ENCODE data around the gene RNF115. TPM values are rescaled to one million over a fixed set of nuclear protein-coding genes. Genes with fewer than 3 reads are reported as not detected.

The RNF115 gene
- total and polyA plus RNA-seq, 2 of the 8 experiments (the other 6 are each of a cell fraction or from before 2014, with no cell fraction given): 4.7 to 10.8 TPM

DNA sequence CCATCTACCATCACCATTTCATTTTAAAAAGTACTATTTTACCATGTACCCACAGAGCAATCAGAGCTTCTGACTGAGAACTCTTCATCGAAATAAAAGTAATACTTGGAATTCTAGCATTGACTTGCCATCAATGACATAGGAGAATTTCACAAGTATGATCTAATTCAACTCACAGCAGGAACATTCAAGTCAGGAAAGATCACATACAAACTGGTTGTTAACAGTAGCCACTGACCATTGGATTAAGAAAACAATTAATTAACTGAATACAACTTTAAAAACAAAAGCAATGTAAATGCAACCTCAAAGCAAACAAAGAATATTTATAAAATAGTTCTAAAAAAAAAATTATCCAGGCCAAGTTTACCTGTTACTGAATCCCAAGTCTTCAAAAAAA lies 18.8 kb downstream of the RNF115 start:
- no peak overlapping the region for H4K91ac ChIP-seq (replicated peaks; ENCODE audit: insufficient read length, low read length)
- TF ChIP-seq GABPA (IDR thresholded peaks at IDR 0.05; ENCODE audit: borderline replicate concordance, insufficient read depth, low read length) (no peak), SP4 (IDR thresholded peaks at IDR 0.05; ENCODE audit: low read length) (no peak), HDAC2 (IDR thresholded peaks at IDR 0.05; ENCODE audit: borderline replicate concordance in 1 of 2, low read depth in 2 of 2, low read length in 2 of 2) (no peak), KDM5A (IDR thresholded peaks at IDR 0.05; ENCODE audit: low read length) (no peak), EGR1 (IDR thresholded peaks at IDR 0.05; ENCODE audit: borderline replicate concordance, low read depth, low read length) (no peak), SRF (IDR thresholded peaks at IDR 0.05; ENCODE audit: low read depth, low read length) (no peak)

More for the DNA sequence above, 18.8 kb downstream of the RNF115 start:
- no peak overlapping the region for H3K4me3 ChIP-seq (ENCODE audit: extremely low read depth in 1 of 4, insufficient read depth in 2 of 4, low read depth in 3 of 4, low read length in 4 of 4)
- no peak overlapping the region for H4K8ac ChIP-seq (ENCODE audit: extremely low read depth, insufficient read depth, low read length)
- no peak overlapping the region for H2BK5ac ChIP-seq (ENCODE audit: low read depth, low read length)
- DNase-seq (ENCODE audit: low read depth in 1 of 2, low spot score in 2 of 2): no peak
- H3K79me1 ChIP-seq (ENCODE audit: low read depth, low read length): peaks cover 5% of the 10 kb centered on the region; the same call in 1 of the 2 replicates
- 71% methylated on average over 1 of the region's 1 CpG; no CpG with 5 or more reads in 1 of the 2 experiments for WGBS, 2 experiments (ENCODE audit: extremely low coverage in 1 of 2, insufficient coverage in 1 of 2, insufficient read length in 1 of 2, insufficient replicate concordance in 2 of 2, low coverage in 1 of 2, low lambda C conversion rate in 2 of 2, missing lambda C conversion rate in 1 of 2)
- H2BK12ac ChIP-seq (ENCODE audit: low read depth, low read length): no peak overlapping the region
- no peak overlapping the region for H2AK5ac ChIP-seq (ENCODE audit: low read depth, low read length)
- H3K4me2 ChIP-seq (ENCODE audit: insufficient read depth in 1 of 2, low read depth in 2 of 2, low read length in 2 of 2): no peak overlapping the region
- peaks cover 0 to 2% of the 10 kb centered on the region in 2 experiments for H4K20me1 ChIP-seq (replicated peaks in 1 of 2; ENCODE audit: control insufficient read depth in 1 of 2, insufficient read depth in 2 of 2, low read length in 2 of 2)
- H3K18ac ChIP-seq (ENCODE audit: extremely low read depth, low read length): no peak overlapping the region
- no peak overlapping the region for H2AFZ ChIP-seq (ENCODE audit: low read length)
- H3K9me3 ChIP-seq (ENCODE audit: insufficient read depth in 2 of 2, low read depth in 1 of 2, low read length in 1 of 2): no peaks in the 10 kb centered on the region
- H3K14ac ChIP-seq (ENCODE audit: insufficient read length): no peak overlapping the region
- no peak overlapping the region for H3K23ac ChIP-seq (ENCODE audit: insufficient read length)
- no peak overlapping the region for H4K5ac ChIP-seq (ENCODE audit: insufficient read length, low read depth, low read length)
- H3K27me3 ChIP-seq (replicated peaks in 1 of 4; ENCODE audit: control insufficient read depth in 3 of 4, extremely low read depth in 1 of 4, insufficient read depth in 3 of 4, low read length in 3 of 4): no peaks in the 10 kb centered on the region
- CTCF ChIA-PET (ENCODE audit: partially characterized antibody): no interaction called here
- H3K27ac ChIP-seq (ENCODE audit: low read depth, low read length): no peak overlapping the region
- no peak overlapping the region for H3K9ac ChIP-seq (replicated peaks in 1 of 4; ENCODE audit: extremely low read depth in 1 of 4, low read depth in 3 of 4, low read length in 3 of 4)
- peaks cover 0 to 26% of the 10 kb centered on the region in 2 experiments; a peak in 2 of 4 replicates for H3K79me2 ChIP-seq (ENCODE audit: control insufficient read depth in 1 of 2, insufficient read depth in 2 of 2, low read length in 2 of 2)
- H3K36me3 ChIP-seq (ENCODE audit: control insufficient read depth in 2 of 4, insufficient read depth in 4 of 4, low read length in 3 of 4): no peaks in the 10 kb centered on the region
- no peak overlapping the region for H2BK15ac ChIP-seq (ENCODE audit: low read length)
- POLR2A ChIA-PET (ENCODE audit: partially characterized antibody): interaction anchor here (1.7 kb wide), 1 partner anchor 19 kb away, joined by 6 read pairs; the partner anchor contains the start of genes POLR3C and RNF115
- no peak overlapping the region for H2BK120ac ChIP-seq (replicated peaks; ENCODE audit: low read depth, low read length)
- no peaks in the 10 kb centered on the region for H3K23me2 ChIP-seq (ENCODE audit: low read depth, low read length)
- H3K56ac ChIP-seq (replicated peaks; ENCODE audit: insufficient read length, low read depth, low read length): no peak overlapping the region
- H2BK20ac ChIP-seq (ENCODE audit: low read length): no peak overlapping the region
- H3K4ac ChIP-seq (replicated peaks; ENCODE audit: insufficient read length, low read depth, low read length): no peak overlapping the region
- peaks cover 0 to 8% (median 1%) of the 10 kb centered on the region in 4 experiments; a peak in 4 of 7 replicates for H3K4me1 ChIP-seq (replicated peaks in 1 of 4; ENCODE audit: control insufficient read depth in 3 of 4, insufficient read depth in 4 of 4, low read length in 3 of 4)
- FAIRE-seq: no peak

Data from H1 (cell line).